ENCODE measurements around the gene ENTPD5. TPM values are rescaled to one million over a fixed set of nuclear protein-coding genes. Genes with fewer than 3 reads are reported as not detected.
"Not testable (repeated sequence)": the region's sequence is repeated elsewhere in the genome, so short reads cannot be mapped to it uniquely, and the experiment has no call there.

Gene ENTPD5
- total and polyA plus RNA-seq, 2 donors (not counting 3 experiments of a cell fraction or from before 2014, with no cell fraction given), result 8.4 to 13.0 TPM

DNA sequence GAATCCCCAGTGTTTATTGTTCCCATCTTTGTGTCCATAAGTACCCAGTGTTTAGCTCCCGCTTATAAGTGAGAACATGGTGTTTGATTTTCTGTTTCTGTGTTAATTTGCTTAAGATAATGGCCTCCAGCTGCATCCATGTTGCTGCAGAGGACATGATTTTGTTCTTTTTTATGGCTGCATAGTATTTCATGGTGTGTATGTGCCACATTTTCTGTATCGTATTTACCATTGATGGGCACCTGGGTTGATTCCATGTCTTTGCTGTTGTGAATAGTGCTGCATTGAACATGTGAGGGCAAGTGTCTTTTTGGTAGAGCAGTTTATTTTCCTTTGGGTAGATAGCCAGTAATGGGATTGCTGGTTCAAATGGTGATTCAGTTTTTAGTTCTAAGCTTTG is 99.6 kb downstream of the ENTPD5 start:
- H3K4me2 ChIP-seq (ENCODE audit: insufficient read depth, low read length); DNase-seq (ENCODE audit: low read depth, low spot score); H3K79me2 ChIP-seq (ENCODE audit: control insufficient read depth, insufficient read depth, low read length); H3K9me3 ChIP-seq (replicated peaks; ENCODE audit: control insufficient read depth, insufficient read depth, low read length); H3K9ac ChIP-seq (replicated peaks; ENCODE audit: extremely low read depth, insufficient read depth, low read length); H3K9me1 ChIP-seq (replicated peaks; ENCODE audit: control insufficient read depth, extremely low read depth, insufficient read depth, low read length); BruUV-seq (replicated peaks); intact Hi-C loops (cut with micrococcal nuclease); H2AFZ ChIP-seq (ENCODE audit: low read depth, low read length); H3K4me3 ChIP-seq (replicated peaks in 1 of 3; ENCODE audit: insufficient read depth in 1 of 3, low read depth in 1 of 3, low read length in 3 of 3); dilution Hi-C loops (cut with MboI; ENCODE audit: extremely low pct_ligation_motif_present, low sequenced_read_pairs); H3K4me1 ChIP-seq (ENCODE audit: control insufficient read depth, extremely low read depth, insufficient read depth, low read length); H3K27ac ChIP-seq (ENCODE audit: insufficient read depth, low read depth, low read length); POLR2A ChIA-PET; H3K27me3 ChIP-seq (ENCODE audit: control insufficient read depth in 2 of 2, insufficient read depth in 2 of 2, low read length in 2 of 2); FAIRE-seq; H4K20me1 ChIP-seq (replicated peaks; ENCODE audit: control insufficient read depth, extremely low read depth, insufficient read depth, low read length): not testable (repeated sequence)
- CTCF ChIA-PET, result interaction anchor here (1.3 kb wide), 1 partner anchor 17 kb away, joined by 4 read pairs; no protein-coding TSS in a partner anchor
- peaks cover 19 to 23% of the 10 kb centered on the region in 2 experiments for H3K36me3 ChIP-seq (ENCODE audit: control insufficient read depth in 2 of 2, extremely low read depth in 1 of 2, insufficient read depth in 2 of 2, low read length in 2 of 2)

DNA sequence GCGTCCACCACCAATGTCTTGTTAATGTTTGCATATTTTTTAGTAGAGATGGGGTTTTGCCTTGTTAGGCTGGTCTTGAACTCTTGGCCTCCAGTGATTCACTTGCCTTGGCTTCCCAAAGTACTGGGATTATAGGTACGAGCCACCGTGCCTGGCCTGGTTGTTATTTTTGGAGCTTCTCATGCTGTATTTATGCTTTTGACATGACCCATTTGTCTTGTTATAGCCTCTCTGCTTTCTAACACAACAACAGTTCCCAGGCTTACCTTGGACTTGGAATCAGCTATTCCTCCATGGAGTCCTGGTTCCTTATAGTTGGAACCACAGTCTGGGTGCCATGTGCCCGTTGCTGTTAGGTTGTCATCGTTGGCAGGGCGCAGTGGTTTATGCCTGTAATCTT is 102.8 kb downstream of the ENTPD5 start:
- Histone ChIP-seq H2AFZ (ENCODE audit: low read depth, low read length) (no peak overlapping the region), H4K20me1 (replicated peaks; ENCODE audit: control insufficient read depth, extremely low read depth, insufficient read depth, low read length) (no peaks in the 10 kb centered on the region), H3K27me3 (ENCODE audit: control insufficient read depth in 2 of 2, insufficient read depth in 2 of 2, low read length in 2 of 2) (no peaks in the 10 kb centered on the region), H3K27ac (ENCODE audit: insufficient read depth, low read depth, low read length) (no peak overlapping the region), H3K79me2 (ENCODE audit: control insufficient read depth, insufficient read depth, low read length) (peaks cover 2% of the 10 kb centered on the region), H3K9me3 (replicated peaks; ENCODE audit: control insufficient read depth, insufficient read depth, low read length) (no peaks in the 10 kb centered on the region), H3K9me1 (replicated peaks; ENCODE audit: control insufficient read depth, extremely low read depth, insufficient read depth, low read length) (no peaks in the 10 kb centered on the region), H3K4me3 (replicated peaks in 1 of 3; ENCODE audit: insufficient read depth in 1 of 3, low read depth in 1 of 3, low read length in 3 of 3) (no peak overlapping the region), H3K4me2 (ENCODE audit: insufficient read depth, low read length) (no peak overlapping the region), H3K9ac (replicated peaks; ENCODE audit: extremely low read depth, insufficient read depth, low read length) (no peak overlapping the region), H3K4me1 (ENCODE audit: control insufficient read depth, extremely low read depth, insufficient read depth, low read length) (no peaks in the 10 kb centered on the region), H3K36me3 (ENCODE audit: control insufficient read depth in 2 of 2, extremely low read depth in 1 of 2, insufficient read depth in 2 of 2, low read length in 2 of 2) (peaks cover 15 to 16% of the 10 kb centered on the region in 2 experiments)
- no TSS peak for BruUV-seq (replicated peaks)
- dilution Hi-C loops (cut with MboI; ENCODE audit: extremely low pct_ligation_motif_present, low sequenced_read_pairs), result no loop called here
- ChIA-PET CTCF (no interaction called here), POLR2A (no interaction called here)
- FAIRE-seq (no peak), DNase-seq (ENCODE audit: low read depth, low spot score) (no peak)
- TF ChIP-seq, protein P1, sequence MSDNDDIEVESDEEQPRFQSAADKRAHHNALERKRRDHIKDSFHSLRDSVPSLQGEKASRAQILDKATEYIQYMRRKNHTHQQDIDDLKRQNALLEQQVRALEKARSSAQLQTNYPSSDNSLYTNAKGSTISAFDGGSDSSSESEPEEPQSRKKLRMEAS (IDR thresholded peaks at IDR 0.05; ENCODE audit: insufficient read depth, insufficient read length), result no peak
- intact Hi-C loops (cut with micrococcal nuclease), result no loop called here
